Effector CD4-positive, alpha-beta T cell (primary cell): ENCODE results near the gene KCNAB1.

Source experiments
- DNase-seq: peaks from one replicate; pipeline ENCODE4 v3.0.0-alpha.2; 2020

The KCNAB1 gene

GRCh38 chr3:156511987-156512677 lies 391.8 kb downstream of the KCNAB1 start:
- no peak for DNase-seq

DNA sequence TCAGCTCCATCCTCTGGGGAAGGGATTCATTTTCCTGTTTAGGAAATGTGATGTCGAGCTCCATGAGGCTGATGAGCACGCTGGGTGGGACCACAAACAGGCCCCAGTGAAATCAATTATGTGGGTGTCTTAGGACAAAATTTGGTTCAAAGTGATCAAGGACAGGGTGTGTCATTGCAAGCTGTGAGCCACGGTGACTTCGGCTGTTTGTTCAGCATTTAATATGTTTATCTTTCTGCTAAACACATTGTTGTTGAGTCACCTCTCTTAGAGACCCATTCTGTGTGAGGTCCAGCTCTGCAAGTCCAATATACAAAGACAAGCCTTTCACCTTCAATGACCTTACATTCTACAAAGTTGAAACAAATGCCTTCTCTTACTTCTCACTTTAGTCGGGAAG lies 393.2 kb downstream of the KCNAB1 start:
- no peak for DNase-seq

DNA sequence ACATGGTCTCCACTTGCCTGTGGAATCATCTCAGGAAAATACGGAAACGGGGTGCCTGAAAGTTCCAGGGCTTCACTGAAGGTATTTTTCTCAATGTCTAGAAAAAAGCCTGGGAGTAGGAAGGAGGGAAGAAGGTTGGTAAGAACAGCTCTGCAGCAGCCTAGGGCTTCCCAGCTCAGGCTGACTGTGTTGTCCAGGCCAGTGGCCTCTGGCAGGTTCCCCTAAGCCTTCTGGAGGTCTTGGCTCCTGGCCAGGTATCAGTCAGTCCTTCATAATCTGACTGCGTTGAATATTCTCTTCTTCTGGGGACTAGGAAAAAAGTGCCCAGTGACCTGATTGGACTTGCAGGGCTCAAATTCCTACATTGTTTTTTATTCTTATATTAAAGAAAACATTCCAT lies 395.9 kb downstream of the KCNAB1 start:
- DNase-seq, result no peak

GRCh38 chr3:156516961-156517360 lies 396.6 kb downstream of the KCNAB1 start:
- DNase-seq, result no peak

GRCh38 chr3:156518726-156519125 lies 398.3 kb downstream of the KCNAB1 start:
- DNase-seq, result no peak

DNA sequence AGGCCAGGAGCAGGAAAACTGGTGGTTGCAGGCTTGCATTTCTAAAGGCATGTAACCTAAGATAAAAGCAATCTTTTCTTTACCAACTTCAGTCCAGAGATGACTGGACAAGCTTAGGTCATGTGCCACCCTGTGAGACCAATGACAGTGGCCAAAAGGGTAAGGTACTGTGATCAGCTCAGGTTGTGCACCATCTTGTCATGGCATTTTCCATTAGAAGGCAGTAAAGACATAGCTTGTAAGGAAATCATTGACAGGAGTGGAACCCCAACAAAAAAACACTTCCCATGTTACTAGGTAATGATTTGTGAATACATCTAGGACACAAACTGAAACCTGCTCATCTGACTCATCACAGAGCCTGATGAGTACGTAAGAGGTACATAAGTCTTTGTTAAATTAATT lies 399.4 kb downstream of the KCNAB1 start:
- DNase-seq, result no peak

DNA sequence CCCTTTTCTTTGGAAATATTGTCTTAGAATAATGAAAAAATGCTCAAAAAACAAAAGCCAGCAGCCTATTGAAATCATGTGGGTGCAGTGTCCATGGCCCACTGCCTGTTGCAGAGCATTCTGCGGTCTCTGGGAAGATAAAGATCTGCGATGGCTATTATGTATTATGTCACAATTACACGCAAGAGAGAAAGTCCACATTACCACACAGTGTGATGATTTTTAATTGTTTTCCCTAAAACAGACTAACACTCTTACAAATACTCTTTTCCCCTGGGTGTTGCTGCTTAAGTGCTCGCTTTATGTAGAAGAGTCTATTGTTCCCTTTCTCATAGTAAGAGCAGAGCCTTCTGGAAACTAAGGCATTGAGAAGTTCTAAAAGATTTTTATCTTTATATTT lies 402.3 kb downstream of the KCNAB1 start:
- no peak for DNase-seq

DNA sequence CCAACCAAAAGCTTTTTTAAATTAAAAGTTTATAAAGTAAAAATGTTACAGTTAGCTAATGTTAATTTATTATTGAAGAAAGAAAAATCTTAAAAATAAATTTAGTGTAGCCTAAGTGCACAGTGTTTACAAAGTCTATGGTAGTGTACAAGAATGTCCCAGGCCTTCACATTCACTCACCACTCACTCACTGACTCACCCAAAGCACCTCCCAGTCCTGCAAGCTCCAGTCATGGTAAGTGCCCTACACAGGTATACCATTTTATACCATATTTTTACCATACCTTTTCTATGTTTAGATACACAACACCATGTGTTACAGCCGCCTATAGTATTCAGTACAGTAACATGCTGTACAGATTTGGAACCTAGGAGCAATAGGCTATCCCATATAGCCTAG lies 405.4 kb downstream of the KCNAB1 start:
- DNase-seq, result no peak

GRCh38 chr3:156527060-156527459 lies 406.7 kb downstream of the KCNAB1 start:
- DNase-seq, result no peak

- DNase-seq, result no peak
These were observed 410.6 kb downstream of the KCNAB1 start for GRCh38 chr3:156530980-156531379.

GRCh38 chr3:156532730-156533129 lies 412.4 kb downstream of the KCNAB1 start:
- no peak for DNase-seq

- DNase-seq, result no peak
These were observed 412.8 kb downstream of the KCNAB1 start for GRCh38 chr3:156533205-156533604.

DNA sequence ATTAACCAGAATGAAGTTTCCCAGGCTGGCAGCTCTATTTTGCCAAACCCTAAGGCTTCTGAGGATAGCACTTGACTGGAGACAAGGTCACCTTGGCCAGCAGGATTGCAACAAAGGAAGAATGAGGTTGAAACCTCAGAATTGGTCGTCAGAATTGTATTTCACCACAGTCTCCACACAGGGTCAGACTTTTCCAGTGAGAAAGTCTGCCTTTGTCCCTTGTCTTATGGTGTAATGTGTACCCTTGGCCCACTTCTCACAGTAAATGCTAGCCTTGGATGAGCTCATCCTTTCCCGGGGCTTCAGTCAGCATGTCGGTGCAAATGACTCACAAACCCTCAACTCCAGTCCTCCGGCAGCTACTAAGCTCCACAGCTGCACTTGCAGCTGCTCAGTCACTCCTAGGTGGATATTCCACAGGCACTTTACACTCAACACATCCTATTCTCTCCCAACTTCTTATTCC lies 414.8 kb downstream of the KCNAB1 start:
- no peak for DNase-seq

DNA sequence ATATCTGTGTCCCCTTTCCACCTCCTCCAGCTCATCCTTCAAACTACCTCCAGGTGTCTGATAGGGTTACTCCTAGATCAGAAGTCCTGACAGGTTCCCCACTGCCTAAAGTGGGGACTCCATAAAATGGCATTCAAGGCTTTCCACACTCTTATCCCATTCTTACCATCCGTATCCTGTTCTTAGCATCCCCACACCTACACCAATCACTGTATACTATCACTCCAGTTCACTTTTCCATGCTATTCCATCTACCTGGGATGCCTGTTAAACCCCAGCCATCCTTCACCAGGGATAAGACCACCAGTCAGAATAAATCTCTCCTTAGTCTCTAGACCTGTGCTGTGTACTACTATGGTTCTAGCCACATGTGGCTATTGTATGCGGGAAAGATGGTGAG lies 415.4 kb downstream of the KCNAB1 start:
- DNase-seq, result no peak

GRCh38 chr3:156536524-156537316 lies 416.3 kb downstream of the KCNAB1 start:
- DNase-seq, result no peak

- DNase-seq, result no peak
These were observed 418.7 kb downstream of the KCNAB1 start for GRCh38 chr3:156539051-156539450.

DNA sequence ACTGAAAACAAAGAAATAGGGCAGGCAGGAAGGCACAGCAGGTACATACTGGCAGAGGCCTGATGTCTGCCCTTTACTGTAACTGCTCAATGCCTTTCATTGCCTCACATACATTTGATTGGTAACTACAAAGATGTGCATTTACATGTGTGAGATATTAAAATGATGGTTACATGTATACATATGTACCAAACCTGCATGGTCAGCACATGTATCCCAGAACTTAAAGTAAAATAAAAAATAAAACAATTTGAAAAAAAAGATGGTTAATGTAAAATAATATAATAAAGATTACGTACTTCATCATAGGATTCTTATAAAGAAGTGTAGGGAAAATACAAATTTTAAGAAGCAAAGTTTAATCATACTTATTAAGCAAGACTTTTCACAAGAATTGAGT lies 419.4 kb downstream of the KCNAB1 start:
- DNase-seq, result no peak

DNA sequence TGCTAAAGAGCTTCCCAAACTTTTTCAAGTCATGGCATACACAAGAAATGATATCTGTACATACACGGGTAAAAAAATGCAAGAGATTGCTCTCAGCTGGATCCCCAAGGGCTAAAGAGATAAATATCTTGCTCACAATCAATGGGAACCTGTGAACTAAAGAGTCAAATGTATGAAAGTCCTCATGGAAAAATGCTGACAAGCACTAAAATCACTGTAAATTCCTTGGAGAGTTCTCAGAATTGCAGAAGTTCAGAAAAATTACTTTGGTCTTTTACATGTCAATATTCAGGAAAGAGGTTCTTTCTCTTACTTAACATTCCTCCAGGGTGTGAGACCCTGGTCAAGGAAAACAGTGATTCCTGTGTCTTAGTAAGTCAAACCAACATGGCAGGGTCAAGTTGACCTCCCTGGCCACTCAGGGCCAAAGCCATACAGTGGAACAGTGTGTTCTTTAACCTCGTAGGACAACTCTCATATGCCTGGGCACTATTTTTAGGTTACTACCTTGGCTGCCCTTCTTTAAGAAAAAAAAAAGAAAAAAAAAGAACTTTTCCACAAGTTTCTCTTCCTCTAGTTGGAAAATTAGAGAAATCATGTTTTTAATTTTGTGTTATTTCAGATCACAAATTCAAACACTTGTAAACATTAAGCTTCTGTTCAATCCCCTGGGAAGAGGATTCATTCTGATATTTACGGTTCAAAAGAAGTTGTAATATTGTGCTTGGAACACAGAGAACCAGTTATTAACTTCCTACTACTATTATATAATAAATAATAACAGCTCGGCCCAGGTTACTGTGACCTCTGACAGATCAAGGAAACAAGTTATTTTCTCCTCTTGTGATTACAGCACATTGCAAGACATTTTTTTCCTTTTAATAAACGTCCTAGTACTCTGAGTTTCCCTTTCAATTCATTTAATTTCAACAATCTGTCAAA lies 422.0 kb downstream of the KCNAB1 start:
- DNase-seq, result no peak

- no peak for DNase-seq
These were observed 422.7 kb downstream of the KCNAB1 start for GRCh38 chr3:156543043-156543555.

DNA sequence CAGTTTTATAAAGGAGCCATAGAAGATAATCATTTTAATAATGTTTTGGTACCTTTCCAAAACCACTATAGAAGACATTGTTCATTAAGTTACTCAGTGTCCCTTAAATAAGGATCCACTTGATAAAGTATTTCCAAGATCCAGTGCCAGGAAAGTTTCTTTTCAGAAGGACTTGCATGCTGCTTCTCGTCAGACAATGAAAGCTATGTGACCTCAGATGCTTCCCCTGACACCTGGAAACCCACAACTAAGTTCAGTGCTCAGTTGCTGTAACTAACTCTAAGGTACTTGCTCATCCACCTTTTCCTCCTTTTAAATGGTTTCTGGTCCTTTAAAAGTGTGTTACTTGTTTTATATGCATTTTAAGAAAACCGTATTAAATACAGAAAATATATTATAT lies 427.3 kb downstream of the KCNAB1 start:
- DNase-seq, result no peak

GRCh38 chr3:156548041-156548687 lies 427.8 kb downstream of the KCNAB1 start:
- no peak for DNase-seq

DNA sequence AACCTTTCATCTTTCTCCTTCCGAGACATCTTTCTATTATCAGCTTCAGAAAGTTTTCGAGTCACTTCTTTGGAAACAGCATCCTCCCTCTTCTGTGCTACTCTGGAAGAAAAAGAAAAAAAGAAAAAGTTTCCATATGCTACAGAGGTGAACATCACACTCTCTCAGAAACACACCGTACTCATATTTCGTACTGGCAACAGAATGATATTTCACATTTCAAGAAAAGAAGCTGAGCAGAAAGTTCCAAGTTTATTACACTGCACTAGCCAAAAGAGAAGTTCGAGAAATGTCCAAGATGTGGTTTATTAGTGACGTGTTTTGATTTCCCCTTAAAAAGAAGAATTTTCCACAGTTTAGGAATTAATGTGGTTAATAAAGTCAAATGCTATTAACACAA lies 428.5 kb downstream of the KCNAB1 start:
- no peak for DNase-seq
